Fibroblast of pulmonary artery (primary cell): ENCODE results near the gene TNFRSF21.

ENCODE experiments used
- DNase-seq: peaks from one replicate; pipeline ENCODE4 v3.0.0-alpha.2; 2010; ENCODE audit warnings: low read depth
- H3K4me3 ChIP-seq: replicated peaks from 2 replicates; pipeline ENCODE4 v1.5.1; 2011; ENCODE audit warnings: low read depth, mild to moderate bottlenecking, control low read depth, low read length, moderate library complexity
- CTCF ChIP-seq: IDR thresholded peaks from 2 replicates; pipeline ENCODE4 v1.5.1; 2011; ENCODE audit warnings: mild to moderate bottlenecking, control low read depth, low read length, inconsistent platforms; ENCODE audit errors: missing control alignments

Gene TNFRSF21

GRCh38 chr6:47250302-47250701 lies 59.4 kb downstream of the TNFRSF21 start:
- no peak overlapping the region for H3K4me3 ChIP-seq
- TF ChIP-seq CTCF = no peak
- no peak for DNase-seq

- no peak overlapping the region for H3K4me3 ChIP-seq
- TF ChIP-seq CTCF = no peak
- DNase-seq = peak; percentile 27
Observed at GRCh38 chr6:47248446-47248845, 61.3 kb downstream of the TNFRSF21 start.

GRCh38 chr6:47247227-47247797 lies 62.4 kb downstream of the TNFRSF21 start:
- peak; percentile 31 for DNase-seq
- H3K4me3 ChIP-seq = no peak overlapping the region
- TF ChIP-seq CTCF = no peak

- TF ChIP-seq CTCF = no peak
- DNase-seq = no peak
- H3K4me3 ChIP-seq = no peak overlapping the region
Observed at GRCh38 chr6:47246551-47246950, 63.2 kb downstream of the TNFRSF21 start.

GRCh38 chr6:47245745-47246371 lies 63.8 kb downstream of the TNFRSF21 start:
- peak; percentile 61 for DNase-seq
- TF ChIP-seq CTCF = no peak
- H3K4me3 ChIP-seq = no peak overlapping the region

GRCh38 chr6:47242483-47243386 lies 67.0 kb downstream of the TNFRSF21 start:
- TF ChIP-seq CTCF = no peak
- DNase-seq = peak; percentile 97
- no peak overlapping the region for H3K4me3 ChIP-seq
